Vagina (tissue), 2 donors: ENCODE results near the gene OPRL1. TPM values are rescaled to one million over a fixed set of nuclear protein-coding genes. Genes with fewer than 3 reads are reported as not detected.

Experiments
- DNase-seq, 2 donors: peaks; one replicate each; pipeline ENCODE4 v3.0.0-alpha.2; 2017; ENCODE audit errors: extremely low spot score in 2 of 2
- H3K27ac ChIP-seq: fragments of 200-600 bp; sonication (generic); one replicate; pipeline ENCODE4 v1.5.1; 2019
- H3K27me3 ChIP-seq: fragments of 200-600 bp; sonication (generic); one replicate; pipeline ENCODE4 v1.5.1; 2019
- H3K36me3 ChIP-seq, 2 donors: fragments of 200-600 bp; sonication (generic); one replicate each; pipeline ENCODE4 v1.5.1; 2017 to 2019
- H3K4me1 ChIP-seq: fragments of 200-600 bp; sonication (generic); one replicate; pipeline ENCODE4 v1.5.1; 2019
- H3K4me3 ChIP-seq, 2 donors: fragments of 200-600 bp; sonication (generic); 1 replicate in 1 of 2; 2 replicates in 1 of 2; pipeline ENCODE4 v1.5.1; 2016 to 2019
- H3K9me3 ChIP-seq: fragments of 200-600 bp; sonication (generic); one replicate; pipeline ENCODE4 v1.5.1; 2019
- POLR2A ChIP-seq, 2 donors: fragments of 450-650 bp; IDR thresholded peaks; one replicate each; pipeline ENCODE4 v1.6.1; 2017; ENCODE audit warnings: antibody characterized with exemption in 2 of 2, mild to moderate bottlenecking in 2 of 2, moderate library complexity in 2 of 2
- POLR2AphosphoS5 ChIP-seq, 2 donors: sonication (generic); formaldehyde crosslinking; IDR thresholded peaks; one replicate each; pipeline ENCODE4 v1.9.0; 2017; ENCODE audit warnings: antibody characterized with exemption in 2 of 2, mild to moderate bottlenecking in 2 of 2, low read depth in 1 of 2; ENCODE audit not compliant: insufficient read depth in 1 of 2
- intact Hi-C: fragments of 100-400 bp; cut with DNase I; formaldehyde crosslinking; loops from one replicate; pipeline ENCODE4 v1.15.1; 2023
- total RNA-seq: library from RNA; depleted of rRNA; stranded (reverse); fragments of >200 nt; gene quantifications from one replicate; pipeline ENCODE4 v1.2.3, GENCODE V29; 2016
- TF ChIP-seq, protein P1 (sequence below), 3 experiments: fragments of 450-650 bp in 2 of 3; fragments of 200-600 bp in 1 of 3; sonication (generic) in 1 of 3; IDR thresholded peaks; one replicate each; pipeline ENCODE4 v1.5.1; 2017 to 2019; ENCODE audit warnings: antibody characterized with exemption in 3 of 3, mild to moderate bottlenecking in 2 of 3, moderate library complexity in 2 of 3

The OPRL1 gene
- total RNA-seq, 1 donor from 2014 or later, result 1.5 TPM

DNA sequence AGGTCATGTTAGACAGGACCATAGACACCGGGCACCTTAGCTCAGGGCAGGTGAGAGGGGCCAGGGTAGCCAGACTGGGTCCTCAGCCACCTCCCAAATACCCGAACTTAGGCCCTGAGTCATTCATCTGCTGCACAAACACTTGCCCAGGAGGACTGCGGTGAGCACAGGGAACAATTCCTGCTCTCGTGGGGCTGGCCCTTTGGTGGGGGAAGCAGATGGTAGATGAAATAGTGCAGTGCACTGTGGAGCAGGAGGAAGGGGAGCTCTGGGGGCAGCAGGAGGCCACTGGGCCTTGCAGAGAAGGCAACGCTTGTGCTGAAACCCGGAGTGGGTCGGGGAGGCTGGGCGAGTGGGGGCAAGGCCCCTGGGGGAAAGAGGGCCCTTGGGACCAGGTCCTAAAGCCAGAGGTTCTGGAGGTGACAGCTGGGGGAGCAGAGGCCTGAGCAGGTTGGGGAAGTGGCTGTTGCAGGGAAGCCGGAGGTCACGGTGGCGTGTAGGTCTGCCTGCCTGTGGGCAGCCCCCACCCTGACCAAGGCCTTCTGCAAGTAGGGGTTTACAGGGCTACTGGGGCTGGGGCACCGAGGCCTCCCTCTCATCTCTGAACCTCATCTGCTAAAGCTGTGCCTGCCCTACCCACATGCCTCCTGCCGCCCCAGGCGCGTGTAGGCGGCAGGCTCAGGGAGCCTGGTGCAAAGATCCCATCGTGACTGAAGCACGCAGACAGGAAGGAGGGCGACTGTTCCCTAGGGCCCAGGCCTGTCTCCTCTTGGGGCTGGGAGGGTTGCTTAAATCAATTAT lies 32.2 kb downstream of the OPRL1 start:
- Histone ChIP-seq H3K4me1 (no peaks in the 10 kb centered on the region), H3K9me3 (no peaks in the 10 kb centered on the region), H3K27me3 (no peaks in the 10 kb centered on the region), H3K4me3 (no peak overlapping the region), H3K36me3 (no peaks in the 10 kb centered on the region), H3K27ac (no peak overlapping the region)
- TF ChIP-seq POLR2AphosphoS5 (IDR thresholded peaks at IDR 0.05; ENCODE audit: insufficient read depth in 1 of 2, low read depth in 1 of 2) (no peak), POLR2A (IDR thresholded peaks at IDR 0.05) (no peak)
- TF ChIP-seq, protein P1, sequence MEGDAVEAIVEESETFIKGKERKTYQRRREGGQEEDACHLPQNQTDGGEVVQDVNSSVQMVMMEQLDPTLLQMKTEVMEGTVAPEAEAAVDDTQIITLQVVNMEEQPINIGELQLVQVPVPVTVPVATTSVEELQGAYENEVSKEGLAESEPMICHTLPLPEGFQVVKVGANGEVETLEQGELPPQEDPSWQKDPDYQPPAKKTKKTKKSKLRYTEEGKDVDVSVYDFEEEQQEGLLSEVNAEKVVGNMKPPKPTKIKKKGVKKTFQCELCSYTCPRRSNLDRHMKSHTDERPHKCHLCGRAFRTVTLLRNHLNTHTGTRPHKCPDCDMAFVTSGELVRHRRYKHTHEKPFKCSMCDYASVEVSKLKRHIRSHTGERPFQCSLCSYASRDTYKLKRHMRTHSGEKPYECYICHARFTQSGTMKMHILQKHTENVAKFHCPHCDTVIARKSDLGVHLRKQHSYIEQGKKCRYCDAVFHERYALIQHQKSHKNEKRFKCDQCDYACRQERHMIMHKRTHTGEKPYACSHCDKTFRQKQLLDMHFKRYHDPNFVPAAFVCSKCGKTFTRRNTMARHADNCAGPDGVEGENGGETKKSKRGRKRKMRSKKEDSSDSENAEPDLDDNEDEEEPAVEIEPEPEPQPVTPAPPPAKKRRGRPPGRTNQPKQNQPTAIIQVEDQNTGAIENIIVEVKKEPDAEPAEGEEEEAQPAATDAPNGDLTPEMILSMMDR (IDR thresholded peaks at IDR 0.05), result no peak
- DNase-seq, result no peak
- intact Hi-C loops, result no loop called here

DNA sequence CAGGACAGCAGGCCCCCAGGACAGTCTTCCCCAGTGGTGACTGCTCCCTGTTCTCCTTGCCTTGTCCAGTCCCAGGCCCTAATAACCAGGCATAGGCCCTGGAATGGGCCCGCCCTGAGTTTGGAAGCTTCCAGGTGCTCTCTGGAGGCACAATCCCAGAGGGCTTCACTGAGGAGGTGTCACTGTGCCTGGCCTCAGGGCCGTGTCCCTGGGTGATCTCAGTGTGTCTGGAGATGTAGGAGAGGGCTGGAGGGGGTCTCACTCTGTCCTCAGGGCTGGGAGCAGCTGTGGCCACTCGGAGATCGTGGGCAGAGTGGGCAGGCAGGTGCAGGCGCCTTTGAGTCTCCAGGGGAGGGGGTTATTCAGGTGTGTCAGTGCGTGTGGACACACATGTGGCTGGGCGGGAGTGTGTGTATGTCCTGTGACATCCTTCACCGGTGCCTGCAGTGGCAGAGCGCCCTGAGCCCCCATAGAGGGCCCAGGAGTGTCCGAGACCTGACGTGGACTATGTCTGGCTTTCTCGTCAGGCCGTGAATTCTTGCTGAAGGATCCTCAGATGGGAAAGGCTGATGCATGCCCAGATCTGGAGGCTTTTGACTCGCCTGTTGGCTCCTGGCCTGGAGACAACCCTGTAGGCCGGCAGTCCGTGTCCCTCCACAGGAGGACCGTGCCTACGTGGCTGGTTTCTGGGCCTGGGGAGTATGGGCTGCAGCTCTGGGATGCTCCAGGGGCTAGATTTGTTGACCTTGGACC lies 33.0 kb downstream of the OPRL1 start:
- DNase-seq, result no peak
- intact Hi-C loops, result no loop called here
- Histone ChIP-seq H3K27me3 (no peaks in the 10 kb centered on the region), H3K27ac (no peak overlapping the region), H3K4me1 (no peaks in the 10 kb centered on the region), H3K9me3 (no peaks in the 10 kb centered on the region), H3K4me3 (no peak overlapping the region), H3K36me3 (no peaks in the 10 kb centered on the region)
- TF ChIP-seq POLR2AphosphoS5 (IDR thresholded peaks at IDR 0.05; ENCODE audit: insufficient read depth in 1 of 2, low read depth in 1 of 2) (no peak), POLR2A (IDR thresholded peaks at IDR 0.05) (no peak)
- TF ChIP-seq, protein P1 (IDR thresholded peaks at IDR 0.05), result no peak

DNA sequence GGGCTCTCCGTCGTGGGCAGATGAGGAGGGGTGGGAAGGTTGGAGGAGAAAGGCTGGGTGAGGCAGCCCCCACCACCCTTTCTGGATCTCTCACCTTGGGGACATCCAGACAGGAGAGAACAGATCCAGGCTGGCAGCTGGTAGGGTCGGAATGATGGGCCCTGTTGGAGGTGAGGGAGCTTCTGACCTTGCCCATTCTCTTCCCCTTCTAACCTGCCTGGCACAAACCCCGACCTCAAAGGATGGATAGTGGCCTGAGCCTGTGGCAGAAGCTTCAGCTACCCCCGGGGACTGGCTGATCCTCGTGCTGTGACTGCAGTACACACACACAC lies 33.5 kb downstream of the OPRL1 start:
- no peak for DNase-seq

DNA sequence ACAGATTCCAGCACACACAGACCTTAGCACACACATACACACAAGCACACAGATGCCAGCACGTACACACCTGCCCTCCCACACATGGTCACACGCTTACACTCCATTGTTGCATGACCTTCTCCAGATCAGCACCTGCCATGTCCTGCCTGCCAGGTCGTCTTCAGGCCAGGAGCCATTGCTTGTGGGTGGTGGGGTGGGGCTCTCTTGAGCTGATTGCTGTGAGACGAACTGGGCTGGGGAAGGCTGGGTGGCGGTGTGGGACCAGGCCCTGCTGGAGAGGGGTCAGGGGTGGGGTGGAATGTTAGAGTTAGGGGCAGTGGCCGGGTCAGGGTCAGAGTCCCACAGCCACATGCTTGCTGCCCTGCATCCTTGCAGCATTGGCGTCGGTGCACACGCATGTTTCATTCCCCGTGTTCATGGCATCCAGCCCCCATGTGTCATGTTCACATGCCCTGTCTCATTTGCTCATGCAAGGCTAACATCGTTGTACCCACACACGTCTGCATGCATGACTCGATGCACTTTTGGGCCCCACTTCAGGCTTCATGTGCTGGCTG lies 34.0 kb downstream of the OPRL1 start:
- no peaks in the 10 kb centered on the region for H3K36me3 ChIP-seq
- TF ChIP-seq POLR2AphosphoS5 (IDR thresholded peaks at IDR 0.05; ENCODE audit: insufficient read depth in 1 of 2, low read depth in 1 of 2) (no peak), POLR2A (IDR thresholded peaks at IDR 0.05) (no peak)
- TF ChIP-seq, protein P1 (IDR thresholded peaks at IDR 0.05), result no peak
- H3K9me3 ChIP-seq, result no peaks in the 10 kb centered on the region
- no peak overlapping the region for H3K27ac ChIP-seq
- intact Hi-C loops, result no loop called here
- H3K4me1 ChIP-seq, result no peaks in the 10 kb centered on the region
- no peak for DNase-seq
- H3K4me3 ChIP-seq, result no peak overlapping the region
- H3K27me3 ChIP-seq, result no peaks in the 10 kb centered on the region

More for the DNA sequence above, 33.5 kb downstream of the OPRL1 start:
- intact Hi-C loops, result no loop called here
- Histone ChIP-seq H3K27me3 (no peaks in the 10 kb centered on the region), H3K27ac (no peak overlapping the region), H3K9me3 (no peaks in the 10 kb centered on the region), H3K4me3 (no peak overlapping the region), H3K36me3 (no peaks in the 10 kb centered on the region), H3K4me1 (no peaks in the 10 kb centered on the region)
- TF ChIP-seq, protein P1 (IDR thresholded peaks at IDR 0.05), result no peak
- no peak for TF ChIP-seq POLR2A (IDR thresholded peaks at IDR 0.05)
- TF ChIP-seq POLR2AphosphoS5 (IDR thresholded peaks at IDR 0.05; ENCODE audit: insufficient read depth in 1 of 2, low read depth in 1 of 2), result no peak
